OCI-LY3 (cell line): ENCODE data around the gene SLC27A4.

Experiments used
- EZH2phosphoT487 ChIP-seq: fragments of 200-600 bp; shearing (Covaris generic); IDR thresholded peaks from 2 replicates; pipeline ENCODE4 v1.6.1; 2018; ENCODE audit warnings: antibody characterized with exemption, mixed run types, low read depth
- TF ChIP-seq, protein P1 (sequence below): fragments of 200-600, 300-600 bp; sonication (generic); IDR thresholded peaks from 2 replicates; pipeline ENCODE4 v1.5.1; 2014; ENCODE audit warnings: antibody characterized with exemption, low read length, low read depth

DNA sequence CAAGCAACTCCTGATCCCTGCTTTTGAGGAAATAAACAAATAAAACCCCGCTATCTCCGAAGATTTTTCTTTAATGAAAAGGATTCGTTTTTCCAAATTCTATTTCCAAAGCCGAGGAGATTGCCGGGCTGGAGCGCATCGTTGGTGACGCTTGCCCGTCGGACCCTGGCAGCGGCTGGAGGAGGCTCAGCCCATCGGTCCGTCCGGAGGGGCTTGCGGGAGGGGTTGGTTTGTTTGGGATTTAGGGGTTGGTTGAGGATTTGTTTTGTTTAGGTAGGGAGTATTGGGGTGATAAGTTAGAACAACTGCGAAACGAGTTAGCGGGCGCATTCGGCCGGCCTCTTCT lies 51.6 kb downstream of the SLC27A4 start:
- TF ChIP-seq, protein P1, sequence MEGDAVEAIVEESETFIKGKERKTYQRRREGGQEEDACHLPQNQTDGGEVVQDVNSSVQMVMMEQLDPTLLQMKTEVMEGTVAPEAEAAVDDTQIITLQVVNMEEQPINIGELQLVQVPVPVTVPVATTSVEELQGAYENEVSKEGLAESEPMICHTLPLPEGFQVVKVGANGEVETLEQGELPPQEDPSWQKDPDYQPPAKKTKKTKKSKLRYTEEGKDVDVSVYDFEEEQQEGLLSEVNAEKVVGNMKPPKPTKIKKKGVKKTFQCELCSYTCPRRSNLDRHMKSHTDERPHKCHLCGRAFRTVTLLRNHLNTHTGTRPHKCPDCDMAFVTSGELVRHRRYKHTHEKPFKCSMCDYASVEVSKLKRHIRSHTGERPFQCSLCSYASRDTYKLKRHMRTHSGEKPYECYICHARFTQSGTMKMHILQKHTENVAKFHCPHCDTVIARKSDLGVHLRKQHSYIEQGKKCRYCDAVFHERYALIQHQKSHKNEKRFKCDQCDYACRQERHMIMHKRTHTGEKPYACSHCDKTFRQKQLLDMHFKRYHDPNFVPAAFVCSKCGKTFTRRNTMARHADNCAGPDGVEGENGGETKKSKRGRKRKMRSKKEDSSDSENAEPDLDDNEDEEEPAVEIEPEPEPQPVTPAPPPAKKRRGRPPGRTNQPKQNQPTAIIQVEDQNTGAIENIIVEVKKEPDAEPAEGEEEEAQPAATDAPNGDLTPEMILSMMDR, result no peak
- TF ChIP-seq EZH2phosphoT487, result no peak
